ENCODE measurements around the gene GPX2.

- TF ChIP-seq CTCF (IDR thresholded peaks at IDR 0.05 in 8 of 11, conservative IDR thresholded peaks at IDR 0.05 in 3 of 11) = no peak
- TF ChIP-seq POLR2AphosphoS5 (IDR thresholded peaks at IDR 0.05) = no peak
- TF ChIP-seq POLR2A (IDR thresholded peaks at IDR 0.05) = no peak
Observed at GRCh38 chr14:64956697-64957406, 14.3 kb upstream of the GPX2 start.
